ENCODE results near the gene NUDT2. TPM values are rescaled to one million over a fixed set of nuclear protein-coding genes. Genes with fewer than 3 reads are reported as not detected.

The NUDT2 gene
- total and polyA plus RNA-seq, 7 experiments from 2014 or later, result 7.5 to 63.3 (median 23.2) TPM

DNA sequence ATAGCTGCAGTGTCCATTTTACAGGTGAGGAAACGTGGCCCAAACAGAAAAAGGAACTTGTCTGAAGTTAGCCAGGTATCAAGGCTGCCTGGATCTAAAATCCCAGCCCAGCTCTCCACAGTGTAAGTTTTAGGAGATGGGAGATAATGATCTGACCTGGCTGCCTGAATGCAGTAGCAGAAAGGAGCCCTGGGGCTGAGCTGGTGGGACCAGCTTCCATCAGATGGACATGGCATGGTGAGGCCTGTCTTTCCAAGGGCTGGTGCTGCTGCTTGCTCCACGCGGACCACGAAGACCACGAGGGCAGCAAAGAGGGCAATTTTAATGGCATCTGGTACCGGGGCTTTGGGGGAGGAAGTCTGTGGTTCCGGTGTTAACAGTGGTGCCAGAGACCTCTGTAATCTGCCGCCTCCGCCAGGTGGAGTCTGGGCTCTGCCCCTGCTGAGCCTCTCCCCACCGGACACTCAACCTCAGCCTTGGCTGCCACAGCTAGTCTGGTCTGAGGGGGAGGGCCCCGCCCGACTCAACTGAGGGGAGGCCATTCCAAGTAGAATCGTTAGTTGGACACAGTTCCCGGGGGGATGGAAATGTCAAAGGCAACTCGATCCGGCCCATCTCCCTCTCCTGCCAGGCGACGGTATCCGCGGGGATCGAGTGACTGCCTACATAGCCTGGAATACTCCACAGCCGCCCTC, 46.7 kb downstream of the NUDT2 start:
- POLR2A ChIA-PET, result interaction anchor here (0.7 to 6.1 kb wide), 6 partner anchors 26 to 364 kb away, joined by 3 to 62 read pairs (median 3); partner anchors contain the start of gene DCTN3

DNA sequence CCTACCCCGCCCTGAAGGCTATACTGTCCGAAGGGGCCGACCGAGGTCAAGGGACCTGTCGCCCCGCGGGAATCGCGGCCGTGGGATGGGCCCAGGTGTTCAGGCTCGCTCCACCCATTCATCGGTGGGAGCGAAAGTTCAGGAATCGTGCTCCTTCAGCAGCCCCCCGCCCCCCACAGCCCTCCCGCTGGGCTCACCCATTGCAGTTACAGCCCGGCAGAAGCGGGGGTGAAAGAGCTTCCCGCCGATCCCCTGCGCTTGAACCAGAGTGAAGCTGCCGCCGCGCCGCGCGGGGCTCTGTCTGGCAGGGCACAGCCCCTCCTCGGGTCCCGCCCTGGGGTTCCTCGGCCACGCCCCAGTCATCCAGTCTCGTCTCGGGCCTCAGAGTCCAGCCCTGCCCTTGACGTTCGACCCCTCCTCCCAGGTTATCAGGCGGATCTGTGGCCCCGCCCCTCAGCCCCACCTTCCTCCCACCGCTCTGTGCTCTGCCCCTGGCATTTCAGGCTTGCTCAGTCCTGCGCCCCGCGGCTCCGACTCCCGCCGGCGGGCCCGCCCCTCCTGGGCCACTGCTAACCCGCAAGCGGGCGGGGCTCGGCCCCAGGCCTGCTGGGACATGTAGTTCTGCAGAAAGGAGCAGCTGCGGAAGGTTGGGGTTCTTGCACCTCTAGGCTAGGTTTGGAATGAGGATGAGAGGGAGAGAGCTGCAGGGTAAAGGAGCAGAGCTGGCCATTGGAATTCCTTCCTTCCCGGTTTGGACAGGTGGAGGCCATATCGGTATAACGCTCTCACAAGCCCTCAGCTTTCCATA, 47.4 kb downstream of the NUDT2 start, which contains the start of gene MYORG:
TSS of gene MYORG (minus strand) at position 303 of the 808 bp plus-strand sequence. CDS start 3,955 bp downstream, outside the sequence.
- POLR2A ChIA-PET, result interaction anchor here (0.7 to 6.1 kb wide), 7 partner anchors 43 to 365 kb away, joined by 3 to 62 read pairs (median 3); partner anchors contain the start of gene DCTN3
- ATAC-seq (peak; percentile 86), DNase-seq (peak; percentile 85 to 96 (median 93))
- Histone ChIP-seq H3K27me3 (ENCODE audit: control insufficient read depth in 2 of 2, insufficient read depth in 2 of 2, low read length in 2 of 2) (no peaks in the 10 kb centered on the region), H3K27ac (ENCODE audit: low read depth, low read length) (peak within 1 kb of the TSS; percentile 57), H3K4me1 (ENCODE audit: control insufficient read depth in 2 of 2, insufficient read depth in 2 of 2, low read length in 2 of 2) (peaks cover 16 to 22% of the 10 kb centered on the region in 2 donors), H3K9me3 (ENCODE audit: control insufficient read depth in 2 of 3, low read length in 3 of 3) (no peaks in the 10 kb centered on the region), H3K36me3 (ENCODE audit: control insufficient read depth in 2 of 3, insufficient read depth in 3 of 3, low read length in 3 of 3) (no peaks in the 10 kb centered on the region), H3K4me3 (ENCODE audit: low read length) (peak within 1 kb of the TSS; percentile 82)
- intact Hi-C loops (cut with micrococcal nuclease), result loop anchor here (1.0 to 10.0 kb wide), 21 partner anchors 27 to 1824 kb away; partner anchors contain the start of genes DCAF12 (in 2 of the 2), UBAP1 (in 2 of the 2), APTX (in 1 of the 2) and CLTA (in 1 of the 2)
- peak within 1 kb of the TSS; percentile 52 to 92 (median 81) for H3K27ac Mint-ChIP-seq
- H3K36me3 Mint-ChIP-seq, result peaks cover 0 to 4% (median 0%) of the 10 kb centered on the region in 5 donors
- peaks cover 0 to 5% (median 0%) of the 10 kb centered on the region in 5 donors for H3K27me3 Mint-ChIP-seq
- H3K4me3 Mint-ChIP-seq, result peak within 1 kb of the TSS; percentile 78 to 94 (median 91)
- H3K9me3 Mint-ChIP-seq, result no peaks in the 10 kb centered on the region
- CTCF ChIA-PET, result interaction anchor here (1.7 to 5.2 kb wide), 3 partner anchors 13 to 45 kb away, joined by 4 to 39 read pairs (median 10); no protein-coding TSS in a partner anchor
- H3K4me1 Mint-ChIP-seq, result peaks cover 27 to 49% (median 45%) of the 10 kb centered on the region in 7 donors

More for the DNA sequence above, 46.7 kb downstream of the NUDT2 start:
- intact Hi-C loops (cut with micrococcal nuclease), result loop anchor here (1.0 to 10.0 kb wide), 14 partner anchors 27 to 1824 kb away; partner anchors contain the start of genes APTX (in 1 of the 2), CLTA (in 1 of the 2), DCAF12 (in 1 of the 2) and HINT2 (in 1 of the 2)
- peak overlapping the region; percentile 14 to 92 (median 81) for H3K27ac Mint-ChIP-seq
- no peaks in the 10 kb centered on the region for H3K36me3 ChIP-seq (ENCODE audit: control insufficient read depth in 2 of 3, insufficient read depth in 3 of 3, low read length in 3 of 3)
- CTCF ChIA-PET, result interaction anchor here (5.2 kb wide), 1 partner anchor 44 kb away, joined by 39 read pairs; no protein-coding TSS in a partner anchor
- peak overlapping the region; percentile 57 for H3K27ac ChIP-seq (ENCODE audit: low read depth, low read length)
- ATAC-seq (peak; percentile 16), DNase-seq (peak; percentile 26 to 55 (median 39))
- H3K36me3 Mint-ChIP-seq, result peaks cover 0 to 5% (median 3%) of the 10 kb centered on the region in 5 donors
- H3K4me3 ChIP-seq (ENCODE audit: low read length), result peak overlapping the region; percentile 82
- no peaks in the 10 kb centered on the region for H3K27me3 ChIP-seq (ENCODE audit: control insufficient read depth in 2 of 2, insufficient read depth in 2 of 2, low read length in 2 of 2)
- H3K4me1 Mint-ChIP-seq, result peaks cover 20 to 41% (median 38%) of the 10 kb centered on the region in 7 donors
- H3K27me3 Mint-ChIP-seq, result peaks cover 0 to 2% (median 0%) of the 10 kb centered on the region in 5 donors
- peaks cover 16 to 18% of the 10 kb centered on the region in 2 donors for H3K4me1 ChIP-seq (ENCODE audit: control insufficient read depth in 2 of 2, insufficient read depth in 2 of 2, low read length in 2 of 2)
- H3K9me3 Mint-ChIP-seq, result peaks cover 0 to 2% (median 0%) of the 10 kb centered on the region in 11 donors
- H3K9me3 ChIP-seq (ENCODE audit: control insufficient read depth in 2 of 3, low read length in 3 of 3), result no peaks in the 10 kb centered on the region
- peak overlapping the region; percentile 78 to 94 (median 91) for H3K4me3 Mint-ChIP-seq

DNA sequence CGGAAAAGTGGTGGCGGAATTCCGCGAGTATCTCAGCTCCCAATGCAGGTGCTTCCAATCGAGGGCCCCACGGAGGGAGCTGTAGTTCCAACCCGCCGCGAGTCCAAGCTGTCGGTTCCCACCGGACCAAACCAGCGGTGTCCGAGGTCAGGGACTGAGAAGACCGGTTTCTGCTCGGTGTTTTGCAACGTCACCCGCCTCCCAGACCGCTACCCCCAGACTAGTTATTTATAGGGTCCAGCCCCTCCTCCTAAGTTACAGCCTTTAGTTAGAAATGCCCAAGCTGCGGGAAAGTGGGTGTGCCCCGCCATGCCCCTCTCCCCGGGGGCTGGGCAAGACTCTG, 48.0 kb downstream of the NUDT2 start:
- Histone ChIP-seq H3K27me3 (ENCODE audit: control insufficient read depth in 2 of 2, insufficient read depth in 2 of 2, low read length in 2 of 2) (no peaks in the 10 kb centered on the region), H3K4me3 (ENCODE audit: low read length) (peak overlapping the region; percentile 82), H3K36me3 (ENCODE audit: control insufficient read depth in 2 of 3, insufficient read depth in 3 of 3, low read length in 3 of 3) (no peaks in the 10 kb centered on the region), H3K9me3 (ENCODE audit: control insufficient read depth in 2 of 3, low read length in 3 of 3) (no peaks in the 10 kb centered on the region), H3K4me1 (ENCODE audit: control insufficient read depth in 2 of 2, insufficient read depth in 2 of 2, low read length in 2 of 2) (peaks cover 16 to 22% of the 10 kb centered on the region in 2 donors), H3K27ac (ENCODE audit: low read depth, low read length) (peak overlapping the region; percentile 28)
- Mint-ChIP-seq H3K4me1 (peaks cover 27 to 51% (median 46%) of the 10 kb centered on the region in 7 donors), H3K36me3 (peaks cover 0 to 4% (median 0%) of the 10 kb centered on the region in 5 donors), H3K4me3 (peak overlapping the region; percentile 78 to 94 (median 91)), H3K27me3 (peaks cover 0 to 7% (median 0%) of the 10 kb centered on the region in 5 donors), H3K9me3 (peaks cover 0 to 2% (median 0%) of the 10 kb centered on the region in 11 donors), H3K27ac (peak overlapping the region in 5 of 9 donors; percentile 52 to 78 (median 65))
- intact Hi-C loops (cut with micrococcal nuclease), result loop anchor here (1.0 to 10.0 kb wide), 18 partner anchors 48 to 1825 kb away; partner anchors contain the start of genes UBAP1 (in 2 of the 2), APTX (in 1 of the 2), CLTA (in 1 of the 2) and DCAF12 (in 1 of the 2)
- ChIA-PET POLR2A (interaction anchor here (1.5 to 6.1 kb wide), 3 partner anchors 44 to 287 kb away, joined by 3 to 62 read pairs (median 6); no protein-coding TSS in a partner anchor), CTCF (interaction anchor here (1.2 to 5.2 kb wide), 4 partner anchors 9 to 46 kb away, joined by 3 to 39 read pairs (median 7); no protein-coding TSS in a partner anchor)
- DNase-seq (no peak), ATAC-seq (no peak)

DNA sequence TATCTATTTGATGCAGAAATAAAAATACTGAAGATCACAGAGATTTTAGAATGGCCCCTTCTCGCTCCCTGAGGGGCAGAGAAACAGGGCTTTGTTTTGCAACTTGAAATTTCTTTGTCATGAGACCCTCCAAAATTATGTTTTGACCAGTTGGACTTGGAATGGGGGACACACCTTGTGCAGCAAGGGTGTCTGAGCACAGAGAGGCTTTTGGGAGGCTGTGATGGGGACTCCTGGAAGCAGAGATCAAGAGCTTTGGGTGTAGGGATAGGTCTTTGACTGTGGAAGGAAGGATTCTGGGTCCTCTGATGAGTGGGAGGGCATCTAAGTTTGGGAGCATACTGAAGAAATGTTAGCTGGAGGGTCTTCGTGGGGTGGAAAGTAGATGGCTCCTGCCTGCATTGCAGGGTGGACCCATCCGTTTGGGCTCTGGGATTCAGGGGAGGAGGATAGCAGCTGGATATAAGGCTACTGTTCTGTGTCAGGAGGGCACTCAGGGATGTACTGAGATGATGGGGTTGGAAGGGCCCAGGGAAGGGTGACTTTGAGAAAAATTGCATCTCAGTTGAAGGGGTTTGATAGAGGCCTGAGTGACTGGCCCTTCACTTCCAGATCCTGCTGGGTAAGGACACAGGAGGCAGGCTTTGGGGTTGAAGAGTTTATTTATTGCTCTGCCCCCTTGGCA, 49.1 kb downstream of the NUDT2 start:
- Histone ChIP-seq H3K4me3 (ENCODE audit: low read length) (no peak overlapping the region), H3K4me1 (ENCODE audit: control insufficient read depth in 2 of 2, insufficient read depth in 2 of 2, low read length in 2 of 2) (peaks cover 16 to 22% of the 10 kb centered on the region in 2 donors), H3K36me3 (ENCODE audit: control insufficient read depth in 2 of 3, insufficient read depth in 3 of 3, low read length in 3 of 3) (no peaks in the 10 kb centered on the region), H3K9me3 (ENCODE audit: control insufficient read depth in 2 of 3, low read length in 3 of 3) (no peaks in the 10 kb centered on the region), H3K27me3 (ENCODE audit: control insufficient read depth in 2 of 2, insufficient read depth in 2 of 2, low read length in 2 of 2) (no peaks in the 10 kb centered on the region), H3K27ac (ENCODE audit: low read depth, low read length) (no peak overlapping the region)
- ChIA-PET CTCF (interaction anchor here (1.0 to 5.2 kb wide), 8 partner anchors 10 to 123 kb away, joined by 3 to 39 read pairs (median 4); no protein-coding TSS in a partner anchor), POLR2A (interaction anchor here (1.5 to 6.1 kb wide), 3 partner anchors 45 to 286 kb away, joined by 3 to 62 read pairs (median 6); no protein-coding TSS in a partner anchor)
- Mint-ChIP-seq H3K27me3 (peaks cover 0 to 11% (median 0%) of the 10 kb centered on the region in 5 donors), H3K36me3 (peaks cover 0 to 4% (median 0%) of the 10 kb centered on the region in 5 donors), H3K4me3 (peak overlapping the region in 9 of 10 donors; percentile 6 to 91 (median 57)), H3K27ac (peak overlapping the region in 2 of 9 donors; percentile 49 to 86), H3K4me1 (peaks cover 27 to 51% (median 46%) of the 10 kb centered on the region in 7 donors), H3K9me3 (peaks cover 0 to 2% (median 0%) of the 10 kb centered on the region in 11 donors)
- intact Hi-C loops (cut with micrococcal nuclease), result loop anchor here (1.0 to 10.0 kb wide), 15 partner anchors 46 to 1826 kb away; partner anchors contain the start of genes CLTA (in 1 of the 2), DNAJA1 (in 1 of the 2), HINT2 (in 1 of the 2) and KIF24 (in 1 of the 2)
- DNase-seq (no peak), ATAC-seq (no peak)

DNA sequence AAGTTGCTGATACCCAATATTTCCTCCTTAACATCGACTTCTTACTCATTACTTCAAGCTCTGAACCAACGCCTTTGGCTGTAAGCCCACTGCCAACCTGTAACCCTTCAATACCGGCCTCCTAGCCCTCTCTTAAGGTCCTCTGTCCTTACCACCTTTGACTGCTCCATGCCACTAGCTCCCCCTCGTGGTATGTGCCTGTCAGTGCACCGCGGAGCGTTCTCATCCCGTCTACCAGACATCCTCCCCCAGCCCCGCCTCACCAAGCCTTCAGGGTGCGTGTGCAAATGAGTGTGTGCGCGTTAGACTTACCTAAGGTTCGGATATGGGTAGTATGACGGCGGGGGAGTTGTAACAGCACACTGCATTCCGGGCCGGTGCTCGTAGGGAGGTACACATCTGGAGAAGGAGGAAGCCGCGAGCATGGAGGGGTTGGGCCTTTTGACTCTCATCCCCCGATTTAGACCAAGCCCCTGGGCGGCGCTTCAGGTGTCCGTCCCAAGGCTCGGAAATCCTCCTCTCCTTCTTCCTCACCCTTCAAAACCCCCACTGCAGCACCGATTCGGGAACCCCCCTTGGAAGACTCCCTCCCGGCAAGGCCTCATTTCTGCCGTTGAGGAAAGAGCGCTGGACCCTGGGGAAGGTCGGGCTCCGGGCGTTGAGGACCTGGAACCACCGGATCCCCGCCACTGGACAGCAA, 50.1 kb downstream of the NUDT2 start:
- Histone ChIP-seq H3K4me3 (ENCODE audit: low read length) (peak overlapping the region; percentile 58), H3K4me1 (ENCODE audit: control insufficient read depth in 2 of 2, insufficient read depth in 2 of 2, low read length in 2 of 2) (peaks cover 16 to 22% of the 10 kb centered on the region in 2 donors), H3K9me3 (ENCODE audit: control insufficient read depth in 2 of 3, low read length in 3 of 3) (no peaks in the 10 kb centered on the region), H3K36me3 (ENCODE audit: control insufficient read depth in 2 of 3, insufficient read depth in 3 of 3, low read length in 3 of 3) (no peaks in the 10 kb centered on the region), H3K27ac (ENCODE audit: low read depth, low read length) (peak overlapping the region; percentile 63), H3K27me3 (ENCODE audit: control insufficient read depth in 2 of 2, insufficient read depth in 2 of 2, low read length in 2 of 2) (no peaks in the 10 kb centered on the region)
- Mint-ChIP-seq H3K27ac (peak overlapping the region; percentile 63 to 91 (median 86)), H3K4me1 (peaks cover 25 to 51% (median 46%) of the 10 kb centered on the region in 7 donors), H3K4me3 (peak overlapping the region; percentile 78 to 94 (median 91)), H3K36me3 (no peaks in the 10 kb centered on the region), H3K9me3 (peaks cover 0 to 2% (median 0%) of the 10 kb centered on the region in 11 donors), H3K27me3 (peaks cover 0 to 11% (median 0%) of the 10 kb centered on the region in 5 donors)
- CTCF ChIA-PET, result interaction anchor here (1.0 to 5.2 kb wide), 6 partner anchors 19 to 123 kb away, joined by 3 to 39 read pairs (median 4); no protein-coding TSS in a partner anchor
- peak; percentile 78 to 94 (median 90) for DNase-seq
- ATAC-seq, result peak; percentile 65
- intact Hi-C loops (cut with micrococcal nuclease), result loop anchor here (1.0 to 10.0 kb wide), 19 partner anchors 47 to 1827 kb away; partner anchors contain the start of genes CLTA (in 1 of the 2), DNAI1 (in 1 of the 2), DNAJA1 (in 1 of the 2) and FAM219A (in 1 of the 2)
- POLR2A ChIA-PET, result interaction anchor here (0.8 to 6.1 kb wide), 4 partner anchors 15 to 258 kb away, joined by 3 to 62 read pairs (median 4); partner anchors contain the start of genes DNAI1 and SIGMAR1
